Activated effector memory CD4-positive, alpha-beta T cell treated with Interleukin-2 at 50 U/mL for 16 hours (primary cell): ENCODE measurements around the gene SLC7A5.
"Not testable (repeated sequence)": the region's sequence is repeated elsewhere in the genome, so short reads cannot be mapped to it uniquely, and the experiment has no call there.

Experiments used
- DNase-seq: peaks from one replicate; pipeline ENCODE4 v3.0.0-alpha.2; 2020

Gene SLC7A5

GRCh38 chr16:87818533-87819161, 50.7 kb downstream of the SLC7A5 start:
- DNase-seq, result no peak

GRCh38 chr16:87817910-87818309, 51.4 kb downstream of the SLC7A5 start:
- DNase-seq, result no peak

- DNase-seq, result not testable (repeated sequence)
Observed at GRCh38 chr16:87817370-87817769, 51.9 kb downstream of the SLC7A5 start.

GRCh38 chr16:87816507-87817100, 52.7 kb downstream of the SLC7A5 start:
- no peak for DNase-seq

GRCh38 chr16:87815567-87815966, 53.7 kb downstream of the SLC7A5 start:
- DNase-seq, result no peak

- no peak for DNase-seq
Observed at GRCh38 chr16:87812200-87812656, 57.1 kb downstream of the SLC7A5 start.

- DNase-seq, result not testable (repeated sequence)
Observed at GRCh38 chr16:87811454-87811853, 57.9 kb downstream of the SLC7A5 start.

GRCh38 chr16:87809150-87809902, 60.0 kb downstream of the SLC7A5 start:
- DNase-seq, result no peak

- DNase-seq, result no peak
Observed at GRCh38 chr16:87808108-87808507, 61.2 kb downstream of the SLC7A5 start.

- peak; percentile 37 for DNase-seq
Observed at GRCh38 chr16:87806641-87807546, 62.4 kb downstream of the SLC7A5 start.

- DNase-seq, result peak; percentile 3
Observed at GRCh38 chr16:87806261-87806640, 63.1 kb downstream of the SLC7A5 start.

GRCh38 chr16:87803385-87803784, 65.9 kb downstream of the SLC7A5 start:
- DNase-seq, result no peak

GRCh38 chr16:87802670-87803069, 66.6 kb downstream of the SLC7A5 start:
- no peak for DNase-seq

- no peak for DNase-seq
Observed at GRCh38 chr16:87801679-87802259, 67.5 kb downstream of the SLC7A5 start.

- DNase-seq, result no peak
Observed at GRCh38 chr16:87800497-87800896, 68.8 kb downstream of the SLC7A5 start.

GRCh38 chr16:87795336-87795735, 74.0 kb downstream of the SLC7A5 start:
- no peak for DNase-seq

GRCh38 chr16:87794485-87795078, 74.7 kb downstream of the SLC7A5 start:
- DNase-seq, result no peak

GRCh38 chr16:87792205-87792565, 77.1 kb downstream of the SLC7A5 start:
- DNase-seq, result no peak

GRCh38 chr16:87791295-87792204, 77.8 kb downstream of the SLC7A5 start:
- DNase-seq, result no peak

- DNase-seq, result no peak
Observed at GRCh38 chr16:87790292-87791100, 78.8 kb downstream of the SLC7A5 start.
